ENCODE measurements around the gene ERP27.

The ERP27 gene

DNA sequence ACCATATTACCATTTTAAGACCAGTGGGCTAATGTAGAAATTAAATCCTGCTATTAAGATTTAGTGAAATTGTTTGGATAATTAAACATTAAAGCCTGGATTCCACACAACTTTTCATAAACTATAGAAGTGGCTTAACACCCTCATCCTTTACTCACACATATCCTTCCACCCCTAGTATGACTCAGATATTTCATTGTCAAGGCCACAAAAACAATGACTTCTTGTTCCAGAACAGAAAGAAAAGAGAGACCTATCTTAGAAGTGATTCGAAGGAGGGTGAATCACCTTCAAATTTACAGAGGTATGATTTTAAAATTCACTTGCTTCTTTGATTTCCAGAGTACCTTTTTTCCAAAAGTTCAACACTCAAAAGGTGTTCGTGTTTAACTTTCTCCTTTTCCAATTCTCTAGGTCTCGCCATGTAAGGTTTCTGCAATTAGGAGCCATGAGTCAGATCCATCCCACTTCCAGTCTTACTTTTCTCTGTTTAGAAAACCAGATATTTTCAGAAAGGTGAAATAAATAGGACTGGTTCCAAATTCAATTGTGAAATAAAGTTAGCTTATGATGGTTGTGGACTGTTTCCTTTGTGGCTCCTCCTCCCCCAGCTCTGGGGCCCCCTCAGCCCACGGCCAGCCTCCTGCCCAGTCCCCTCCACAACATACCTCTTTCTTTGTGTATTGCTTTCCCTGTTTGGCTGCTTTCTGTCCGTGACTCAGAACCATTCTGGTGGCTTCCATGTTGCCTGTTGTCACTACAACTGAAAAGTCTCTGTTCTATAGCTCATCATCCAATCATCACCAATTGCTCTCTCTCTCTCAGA is 28.0 kb downstream of the ERP27 start:
- TF ChIP-seq, protein P1, sequence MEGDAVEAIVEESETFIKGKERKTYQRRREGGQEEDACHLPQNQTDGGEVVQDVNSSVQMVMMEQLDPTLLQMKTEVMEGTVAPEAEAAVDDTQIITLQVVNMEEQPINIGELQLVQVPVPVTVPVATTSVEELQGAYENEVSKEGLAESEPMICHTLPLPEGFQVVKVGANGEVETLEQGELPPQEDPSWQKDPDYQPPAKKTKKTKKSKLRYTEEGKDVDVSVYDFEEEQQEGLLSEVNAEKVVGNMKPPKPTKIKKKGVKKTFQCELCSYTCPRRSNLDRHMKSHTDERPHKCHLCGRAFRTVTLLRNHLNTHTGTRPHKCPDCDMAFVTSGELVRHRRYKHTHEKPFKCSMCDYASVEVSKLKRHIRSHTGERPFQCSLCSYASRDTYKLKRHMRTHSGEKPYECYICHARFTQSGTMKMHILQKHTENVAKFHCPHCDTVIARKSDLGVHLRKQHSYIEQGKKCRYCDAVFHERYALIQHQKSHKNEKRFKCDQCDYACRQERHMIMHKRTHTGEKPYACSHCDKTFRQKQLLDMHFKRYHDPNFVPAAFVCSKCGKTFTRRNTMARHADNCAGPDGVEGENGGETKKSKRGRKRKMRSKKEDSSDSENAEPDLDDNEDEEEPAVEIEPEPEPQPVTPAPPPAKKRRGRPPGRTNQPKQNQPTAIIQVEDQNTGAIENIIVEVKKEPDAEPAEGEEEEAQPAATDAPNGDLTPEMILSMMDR (IDR thresholded peaks at IDR 0.05; ENCODE audit: low read depth, low read length, missing control alignments) = no peak
- H3K4me3 ChIP-seq (replicated peaks; ENCODE audit: low read depth, low read length) = no peak overlapping the region
- no peak for DNase-seq (ENCODE audit: extremely low read depth, low read depth)

DNA sequence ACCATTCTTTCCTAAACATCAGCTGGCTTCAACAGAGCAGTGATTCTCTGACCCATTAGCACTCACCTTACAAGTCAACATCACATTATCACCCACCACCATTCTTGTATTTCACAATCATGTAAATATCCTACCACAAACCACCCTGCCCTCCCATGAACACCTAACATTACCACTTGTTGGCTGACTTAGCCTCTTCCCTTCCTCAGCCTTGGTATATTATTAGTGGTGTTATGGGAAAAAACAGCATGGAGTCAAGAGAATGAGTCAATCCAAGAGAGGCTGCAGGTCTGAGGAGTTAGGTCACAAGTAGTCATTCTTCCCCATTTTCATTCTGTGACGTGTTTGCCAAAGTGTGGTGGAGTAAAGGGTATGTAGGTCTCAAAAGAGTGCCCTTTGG is 30.4 kb downstream of the ERP27 start:
- no peak for DNase-seq (ENCODE audit: extremely low read depth, low read depth)
- H3K4me3 ChIP-seq (replicated peaks; ENCODE audit: low read depth, low read length) = no peak overlapping the region

DNA sequence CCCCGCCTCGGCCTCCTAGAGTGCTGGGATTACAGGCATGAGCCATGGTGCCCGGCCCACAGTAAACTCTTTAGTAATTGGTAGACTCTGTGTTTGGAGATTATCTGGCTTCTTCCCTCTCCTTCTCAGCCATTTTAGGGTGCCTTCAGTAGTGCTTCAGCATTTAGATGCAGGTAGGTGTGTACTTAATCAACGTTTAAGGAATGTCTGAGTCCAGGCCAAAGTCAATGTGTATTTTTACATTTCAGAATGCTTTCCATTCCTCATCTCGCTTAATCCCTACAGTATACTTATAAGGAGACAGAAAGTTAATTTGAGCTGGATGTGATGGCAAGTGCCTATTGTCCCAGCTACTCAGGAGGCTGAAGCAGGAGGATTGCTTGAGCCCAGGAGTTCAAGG is 32.2 kb downstream of the ERP27 start:
- TF ChIP-seq, protein P1 (IDR thresholded peaks at IDR 0.05; ENCODE audit: low read depth, low read length, missing control alignments) = no peak
- H3K4me3 ChIP-seq (replicated peaks; ENCODE audit: low read depth, low read length) = no peak overlapping the region
- no peak for DNase-seq (ENCODE audit: extremely low read depth, low read depth)

More for the DNA sequence above, 30.4 kb downstream of the ERP27 start:
- TF ChIP-seq, protein P1 (IDR thresholded peaks at IDR 0.05; ENCODE audit: low read depth, low read length, missing control alignments) = no peak

DNA sequence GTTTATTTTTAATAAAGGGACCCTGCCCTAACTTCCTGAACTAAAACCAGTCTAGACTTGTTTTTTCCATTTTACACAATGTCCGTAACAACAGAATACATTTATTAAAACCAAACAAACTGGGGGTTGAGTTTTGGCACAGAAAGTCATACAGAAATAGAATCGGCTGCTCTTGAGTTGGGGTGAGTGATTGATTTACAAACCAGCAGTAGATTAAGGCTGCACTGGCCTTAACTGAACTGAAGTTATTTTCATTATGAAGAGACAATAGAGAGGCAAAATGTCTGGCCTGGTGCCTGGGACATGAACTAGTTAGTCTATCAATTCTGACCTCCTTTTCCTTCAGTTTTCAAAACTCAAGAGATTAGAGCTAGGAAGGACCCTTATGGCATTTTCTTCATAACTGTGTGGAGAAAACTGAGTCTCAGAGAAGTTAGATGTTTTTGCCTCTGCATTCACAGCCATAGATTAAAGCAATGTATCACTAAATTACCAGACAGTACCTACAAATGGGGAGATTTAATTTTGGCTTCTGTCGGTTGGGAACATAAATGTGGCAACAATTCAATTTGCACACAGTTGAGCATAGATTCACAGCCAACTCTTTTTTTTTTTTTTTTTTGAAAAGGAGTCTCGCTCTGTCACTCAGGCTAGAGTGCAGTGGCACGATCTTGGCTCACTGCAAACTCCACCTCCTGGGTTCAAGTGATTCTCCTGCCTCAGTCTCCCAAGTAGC is 32.9 kb downstream of the ERP27 start:
- TF ChIP-seq, protein P1 (IDR thresholded peaks at IDR 0.05; ENCODE audit: low read depth, low read length, missing control alignments) = no peak
- DNase-seq (ENCODE audit: extremely low read depth, low read depth) = no peak
- no peak overlapping the region for H3K4me3 ChIP-seq (replicated peaks; ENCODE audit: low read depth, low read length)

DNA sequence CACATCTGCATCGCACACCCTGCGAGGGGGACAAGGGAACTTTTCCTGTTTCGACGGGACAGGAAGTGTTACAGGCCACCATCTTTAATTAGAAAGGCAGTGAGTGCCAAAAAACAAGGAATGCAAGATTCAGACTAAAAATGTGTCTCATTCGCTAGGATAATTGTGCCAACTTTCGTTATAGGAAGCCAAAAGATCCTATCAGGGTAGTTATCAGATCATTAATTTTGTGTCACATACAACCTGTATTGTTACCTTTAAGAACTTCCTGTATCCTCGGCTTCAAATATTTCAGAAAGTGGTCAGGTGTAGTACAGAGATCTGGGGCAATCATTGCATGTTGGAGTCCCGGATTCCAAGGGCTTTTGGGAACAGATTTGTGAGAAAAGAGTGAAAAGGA is 33.5 kb downstream of the ERP27 start:
- H3K4me3 ChIP-seq (replicated peaks; ENCODE audit: low read depth, low read length) = no peak overlapping the region
- TF ChIP-seq, protein P1 (IDR thresholded peaks at IDR 0.05; ENCODE audit: low read depth, low read length, missing control alignments) = no peak
- DNase-seq (ENCODE audit: extremely low read depth, low read depth) = no peak

DNA sequence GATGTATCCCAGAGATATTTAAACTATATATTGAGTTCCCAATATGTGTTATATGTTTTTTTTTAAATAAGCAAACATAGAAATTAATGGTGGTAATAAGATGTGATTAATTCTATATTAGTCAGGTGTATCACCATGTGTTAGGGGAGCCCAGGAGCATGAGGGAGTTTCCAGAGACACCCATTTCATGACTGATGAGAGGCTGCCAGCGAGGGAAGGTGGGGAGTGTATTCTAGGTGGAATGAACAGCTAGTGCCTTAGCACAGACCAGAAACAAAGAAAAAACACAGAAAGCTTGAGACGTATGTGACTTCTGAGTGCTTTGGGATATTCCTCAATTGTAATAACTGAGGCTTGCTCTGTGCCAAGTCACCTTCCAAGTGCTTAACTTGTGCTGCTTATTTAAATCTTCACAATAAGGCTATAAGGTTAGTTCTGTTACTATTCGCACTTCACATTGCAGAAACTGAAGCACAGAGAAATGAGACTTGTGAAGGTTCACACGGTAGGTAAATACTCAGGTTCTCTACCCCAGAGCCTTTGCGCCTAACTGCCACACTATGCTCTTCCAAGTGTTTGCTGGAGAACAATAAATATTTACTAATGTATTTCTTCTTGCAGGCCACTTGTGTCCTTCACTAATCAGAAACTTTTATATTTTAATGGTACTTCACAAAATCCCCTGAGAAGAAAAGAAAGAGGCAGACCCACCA is 34.8 kb downstream of the ERP27 start:
- H3K4me3 ChIP-seq (replicated peaks; ENCODE audit: low read depth, low read length) = no peak overlapping the region
- TF ChIP-seq, protein P1 (IDR thresholded peaks at IDR 0.05; ENCODE audit: low read depth, low read length, missing control alignments) = no peak
- DNase-seq (ENCODE audit: extremely low read depth, low read depth) = no peak
